SK-N-SH (cell line): ENCODE measurements around the gene AP2A1. TPM values are rescaled to one million over a fixed set of nuclear protein-coding genes. Genes with fewer than 3 reads are reported as not detected.

Experiments
- CTCF ChIA-PET: fragments of 300-600, 350-600 bp; formaldehyde crosslinking; extraction: SDS; loops from one replicate; lab custom pipeline; 2021; lab: Yijun Ruan, JAX
- POLR2A ChIA-PET: fragments of 350-600 bp; sonication (Branson Sonifier 250); formaldehyde crosslinking; extraction: SDS; loops from one replicate; lab custom pipeline; 2020; ENCODE audit warnings: antibody characterized with exemption, inconsistent platforms; lab: Yijun Ruan, JAX
- DNase-seq: peaks from one replicate; pipeline ENCODE4 v3.0.0; 2012
- H2AFZ ChIP-seq: fragments of 200-600 bp; sonication (generic); 2 replicates; pipeline ENCODE4 v1.8.1; 2016; ENCODE audit warnings: antibody characterized with exemption, mild to moderate bottlenecking, low read depth
- H3F3A ChIP-seq: fragments of 200-600 bp; sonication (generic); replicated peaks from 2 replicates; pipeline ENCODE3; 2016; ENCODE audit warnings: antibody characterized with exemption, mild to moderate bottlenecking; ENCODE audit not compliant: insufficient read depth
- H3K27ac ChIP-seq, 2 experiments: fragments of 200-500 bp in 1 of 2; fragments of 200-600 bp in 1 of 2; sonication (Bioruptor generic) in 1 of 2; sonication (generic), shearing (Covaris generic) in 1 of 2; 2 replicates each; pipeline versions ENCODE4 v1.5.1 to v1.6.1; 2014 to 2016; ENCODE audit warnings: low read depth in 2 of 2, inconsistent platforms in 1 of 2, low read length in 1 of 2, mild to moderate bottlenecking in 1 of 2, mixed read lengths in 1 of 2
- H3K27me3 ChIP-seq: fragments of 200-600 bp; sonication (generic), shearing (Covaris generic); 2 replicates; pipeline ENCODE4 v1.6.1; 2016; ENCODE audit warnings: mixed run types; ENCODE audit not compliant: insufficient read depth
- H3K36me3 ChIP-seq, 2 experiments: fragments of 200-500 bp in 1 of 2; fragments of 200-600 bp in 1 of 2; sonication (Bioruptor generic) in 1 of 2; sonication (generic) in 1 of 2; replicated peaks in 1 of 2; 2 replicates each; pipeline versions ENCODE3 to v1.5.1; 2014 to 2016; ENCODE audit warnings: low read length in 1 of 2, mild to moderate bottlenecking in 1 of 2; ENCODE audit not compliant: insufficient read depth in 2 of 2, control insufficient read depth in 1 of 2
- H3K4me1 ChIP-seq, 2 experiments: fragments of 200-500 bp in 1 of 2; fragments of 200-600 bp in 1 of 2; sonication (Bioruptor generic) in 1 of 2; sonication (generic), shearing (Covaris generic) in 1 of 2; 2 replicates each; pipeline versions ENCODE4 v1.5.1 to v1.6.1; 2014 to 2016; ENCODE audit warnings: low read depth in 1 of 2, low read length in 1 of 2, mixed run types in 1 of 2; ENCODE audit not compliant: insufficient read depth in 2 of 2, control insufficient read depth in 1 of 2
- H3K4me2 ChIP-seq: fragments of 200-600 bp; sonication (generic), shearing (Covaris generic); 2 replicates; pipeline ENCODE4 v1.6.1; 2017; ENCODE audit warnings: mixed run types
- H3K4me3 ChIP-seq, 2 experiments: fragments of 200-500 bp in 1 of 2; fragments of 200-600 bp in 1 of 2; sonication (Bioruptor generic) in 1 of 2; sonication (generic), shearing (Covaris generic) in 1 of 2; 2 replicates each; pipeline versions ENCODE4 v1.5.1 to v1.8.1; 2014 to 2016; ENCODE audit warnings: low read depth in 2 of 2, inconsistent platforms in 1 of 2, low read length in 1 of 2, mild to moderate bottlenecking in 1 of 2, mixed read lengths in 1 of 2, moderate library complexity in 1 of 2
- H3K79me2 ChIP-seq: fragments of 200-600 bp; sonication (generic); 2 replicates; pipeline ENCODE4 v1.8.1; 2017; ENCODE audit warnings: mild to moderate bottlenecking; ENCODE audit not compliant: insufficient read depth
- H3K9ac ChIP-seq: fragments of 200-600 bp; sonication (generic); 2 replicates; pipeline ENCODE4 v1.6.1; 2017; ENCODE audit warnings: mixed run types
- H3K9me2 ChIP-seq: fragments of 200-600 bp; sonication (generic); 2 replicates; pipeline ENCODE4 v1.6.1; 2017; ENCODE audit warnings: mixed run types
- H3K9me3 ChIP-seq: fragments of 200-600 bp; sonication (generic); 2 replicates; pipeline ENCODE4 v1.6.1; 2017; ENCODE audit warnings: mixed run types, mild to moderate bottlenecking, moderate library complexity
- H4K20me1 ChIP-seq: fragments of 200-600 bp; sonication (generic); 2 replicates; pipeline ENCODE4 v1.6.1; 2017; ENCODE audit warnings: mild to moderate bottlenecking, mixed run types; ENCODE audit not compliant: insufficient read depth
- EZH2phosphoT487 ChIP-seq: fragments of 200-600 bp; sonication (generic); IDR thresholded peaks from 2 replicates; pipeline ENCODE4 v1.6.1; 2017; ENCODE audit warnings: low read depth, mixed run types, mild to moderate bottlenecking, antibody characterized with exemption, moderate library complexity, borderline replicate concordance
- MAX ChIP-seq: IDR thresholded peaks from 2 replicates; pipeline ENCODE4 v1.4.0; 2012; ENCODE audit warnings: low read depth
- NRF1 ChIP-seq: IDR thresholded peaks from 2 replicates; pipeline ENCODE4 v1.6.1; 2012; ENCODE audit warnings: low read depth, mild to moderate bottlenecking, low read length
- POLR2AphosphoS5 ChIP-seq: IDR thresholded peaks from 2 replicates; pipeline ENCODE4 v1.6.1; 2012; ENCODE audit warnings: low read depth, low read length
- REST ChIP-seq: IDR thresholded peaks from 2 replicates; pipeline ENCODE4 v1.6.1; 2012; ENCODE audit warnings: mild to moderate bottlenecking, low read depth, low read length, moderate library complexity
- ZBTB33 ChIP-seq: IDR thresholded peaks from 2 replicates; pipeline ENCODE4 v1.4.0; 2012; ENCODE audit warnings: low read depth, borderline replicate concordance
- WGBS: methylation state at CpG from one replicate; pipeline ENCODE4 v1.1.6; 2017; ENCODE audit warnings: low lambda C conversion rate; 5-methylcytosine and 5-hydroxymethylcytosine counted together
- polyA plus RNA-seq, 3 experiments: library from polyadenylated mRNA; depleted of rRNA; stranded (reverse); fragments of >200 nt; gene quantifications; 2 replicates each; pipeline ENCODE4 v1.2.3, GENCODE V29; 2012

Gene AP2A1
- polyA plus RNA-seq (2012; rRNA removed): 59.6 and 74.8 TPM in 2 replicates
- polyA plus RNA-seq (2012; cell fraction: cytosol; rRNA removed): 26.7 and 43.4 TPM in 2 replicates
- polyA plus RNA-seq (2012; cell fraction: nucleus; rRNA removed): 104 and 135 TPM in 2 replicates

- Histone ChIP-seq H3K4me3 (peak within 1 kb of the TSS; percentile 72 to 93), H3K27me3 (no peaks in the 10 kb centered on the region), H3K27ac (peak within 1 kb of the TSS; percentile 71 to 90), H3K4me1 (peaks cover 10 to 16% of the 10 kb centered on the region in 2 experiments; a peak in 2 of 4 replicates), H3F3A (peaks cover 4% of the 10 kb centered on the region), H3K79me2 (peaks cover 51% of the 10 kb centered on the region), H3K9ac (peak within 1 kb of the TSS; percentile 92), H3K9me3 (no peaks in the 10 kb centered on the region), H3K36me3 (no peaks in the 10 kb centered on the region), H3K4me2 (peak within 1 kb of the TSS; percentile 94), H2AFZ (peak within 1 kb of the TSS; percentile 89), H3K9me2 (no peaks in the 10 kb centered on the region), H4K20me1 (0 out of 2 replicates have a peak, but pooled peaks cover 5% of the 10 kb centered on the region)
- TF ChIP-seq EZH2phosphoT487 (no peak), POLR2AphosphoS5 (0 out of 2 replicates have a peak, but pooled peaks have one; percentile 34)
- no peak for DNase-seq
- CTCF ChIA-PET: no interaction called here
- 14% methylated on average over 8 of the region's 38 CpGs for WGBS
- POLR2A ChIA-PET: interaction anchor here (1.0 kb wide), 1 partner anchor 54 kb away, joined by 4 read pairs; no protein-coding TSS in a partner anchor
Measured at GRCh38 chr19:49766930-49767299, at the start of gene AP2A1. TSS of gene AP2A1 (plus strand) at chr19:49767001. CDS start at chr19:49767134, 133 bp downstream.

GRCh38 chr19:49718511-49718910 lies 48.3 kb upstream of the AP2A1 start:
- no peak overlapping the region for H3K4me2 ChIP-seq
- no peak for DNase-seq

More at GRCh38 chr19:49718511-49718910, 48.3 kb upstream of the AP2A1 start:
- H3K79me2 ChIP-seq: no peaks in the 10 kb centered on the region
- POLR2A ChIA-PET: no interaction called here
- no peak overlapping the region for H2AFZ ChIP-seq
- no peak for TF ChIP-seq REST
- TF ChIP-seq MAX: no peak
- no peak for TF ChIP-seq ZBTB33
- no peak for TF ChIP-seq NRF1
- TF ChIP-seq, all 33 proteins: peak for 0
- 94% methylated on average over 8 of the region's 8 CpGs for WGBS
- Histone ChIP-seq H4K20me1 (no peaks in the 10 kb centered on the region), H3K4me3 (no peak overlapping the region), H3K9me2 (no peaks in the 10 kb centered on the region), H3K27ac (no peak overlapping the region), H3K9ac (no peak overlapping the region), H3K9me3 (no peaks in the 10 kb centered on the region), H3K27me3 (no peaks in the 10 kb centered on the region), H3K4me1 (peaks cover 0 to 2% of the 10 kb centered on the region in 2 experiments; a peak in 1 of 4 replicates), H3K36me3 (no peaks in the 10 kb centered on the region), H3F3A (no peaks in the 10 kb centered on the region)
- CTCF ChIA-PET: interaction anchor here (0.6 to 2.2 kb wide), 4 partner anchors 9 to 242 kb away, joined by 3 to 9 read pairs (median 4); partner anchors contain the start of gene FUZ
